ENCODE measurements around the gene PDS5B. TPM values are rescaled to one million over a fixed set of nuclear protein-coding genes. Genes with fewer than 3 reads are reported as not detected.

Gene PDS5B
- total RNA-seq, 1 experiment from 2014 or later, result 95.5 TPM

DNA sequence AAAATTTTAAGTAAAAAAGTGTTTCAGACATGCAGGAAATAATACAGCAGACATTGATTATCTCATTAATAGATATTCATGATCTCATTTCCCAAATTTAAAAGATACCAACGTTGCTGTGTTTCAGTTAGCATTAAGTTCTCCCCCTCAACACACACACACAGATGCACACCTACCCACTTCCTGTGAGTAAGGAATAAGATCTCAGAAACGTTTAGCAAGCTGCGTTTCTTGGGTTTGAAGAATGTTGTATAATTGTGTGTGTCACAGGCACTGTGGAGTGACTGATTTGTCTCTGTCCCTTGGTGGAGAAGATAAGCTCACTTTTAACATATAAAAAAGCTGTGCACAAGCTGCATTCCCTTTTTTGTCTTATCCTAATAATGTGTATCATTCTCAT is 196.8 kb downstream of the PDS5B start:
- Histone ChIP-seq H3K4me1 (ENCODE audit: insufficient read depth, low read length, poor library complexity, severe bottlenecking) (peaks cover 8% of the 10 kb centered on the region), H3K4me3 (ENCODE audit: low read depth, low read length, poor library complexity, severe bottlenecking) (no peak overlapping the region), H3K9me3 (ENCODE audit: low read depth, low read length, poor library complexity, severe bottlenecking) (no peaks in the 10 kb centered on the region), H3K27me3 (replicated peaks; ENCODE audit: insufficient read depth, low read depth, low read length, poor library complexity) (no peaks in the 10 kb centered on the region), H3K27ac (ENCODE audit: low read depth, low read length, poor library complexity, severe bottlenecking) (no peak overlapping the region), H3K36me3 (ENCODE audit: insufficient read depth, low read length, poor library complexity, severe bottlenecking) (peaks cover 21% of the 10 kb centered on the region)
- intact Hi-C loops (cut with micrococcal nuclease; ENCODE audit: unreplicated experiment), result no loop called here
- DNase-seq (ENCODE audit: low spot score), result peak; percentile 29
- TF ChIP-seq, protein P1, sequence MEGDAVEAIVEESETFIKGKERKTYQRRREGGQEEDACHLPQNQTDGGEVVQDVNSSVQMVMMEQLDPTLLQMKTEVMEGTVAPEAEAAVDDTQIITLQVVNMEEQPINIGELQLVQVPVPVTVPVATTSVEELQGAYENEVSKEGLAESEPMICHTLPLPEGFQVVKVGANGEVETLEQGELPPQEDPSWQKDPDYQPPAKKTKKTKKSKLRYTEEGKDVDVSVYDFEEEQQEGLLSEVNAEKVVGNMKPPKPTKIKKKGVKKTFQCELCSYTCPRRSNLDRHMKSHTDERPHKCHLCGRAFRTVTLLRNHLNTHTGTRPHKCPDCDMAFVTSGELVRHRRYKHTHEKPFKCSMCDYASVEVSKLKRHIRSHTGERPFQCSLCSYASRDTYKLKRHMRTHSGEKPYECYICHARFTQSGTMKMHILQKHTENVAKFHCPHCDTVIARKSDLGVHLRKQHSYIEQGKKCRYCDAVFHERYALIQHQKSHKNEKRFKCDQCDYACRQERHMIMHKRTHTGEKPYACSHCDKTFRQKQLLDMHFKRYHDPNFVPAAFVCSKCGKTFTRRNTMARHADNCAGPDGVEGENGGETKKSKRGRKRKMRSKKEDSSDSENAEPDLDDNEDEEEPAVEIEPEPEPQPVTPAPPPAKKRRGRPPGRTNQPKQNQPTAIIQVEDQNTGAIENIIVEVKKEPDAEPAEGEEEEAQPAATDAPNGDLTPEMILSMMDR (conservative IDR thresholded peaks at IDR 0.05; ENCODE audit: low read depth, low read length), result no peak
- no peak for TF ChIP-seq EZH2 (IDR thresholded peaks at IDR 0.05; ENCODE audit: borderline replicate concordance, low read depth, low read length, poor library complexity, severe bottlenecking)
- POLR2A ChIA-PET (ENCODE audit: low non-redundant PET), result no interaction called here
- BruUV-seq (replicated peaks), result no TSS peak
- CTCF ChIA-PET, result no interaction called here

DNA sequence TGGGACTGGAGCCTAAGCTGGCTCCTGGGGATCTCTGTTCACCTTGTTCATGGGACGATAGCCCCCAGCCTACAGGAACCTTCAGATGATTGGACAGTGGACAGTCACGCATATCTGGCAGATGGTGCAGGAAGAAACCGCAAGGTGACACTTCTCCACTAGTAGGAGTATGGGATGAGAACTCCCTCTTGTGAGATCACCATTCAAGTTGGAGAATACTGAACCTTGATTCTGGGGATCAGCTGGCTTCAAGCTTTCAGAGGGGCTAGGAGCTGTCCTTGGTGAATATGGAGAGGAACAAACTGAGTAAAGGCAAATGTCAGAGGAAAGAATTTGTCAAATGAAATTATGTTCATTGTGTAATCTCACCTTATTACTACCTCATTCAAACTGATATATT is 204.5 kb downstream of the PDS5B start:
- Histone ChIP-seq H3K9me3 (ENCODE audit: low read depth, low read length, poor library complexity, severe bottlenecking) (no peaks in the 10 kb centered on the region), H3K4me1 (ENCODE audit: insufficient read depth, low read length, poor library complexity, severe bottlenecking) (no peaks in the 10 kb centered on the region), H3K4me3 (ENCODE audit: low read depth, low read length, poor library complexity, severe bottlenecking) (no peak overlapping the region), H3K36me3 (ENCODE audit: insufficient read depth, low read length, poor library complexity, severe bottlenecking) (no peaks in the 10 kb centered on the region), H3K27ac (ENCODE audit: low read depth, low read length, poor library complexity, severe bottlenecking) (no peak overlapping the region), H3K27me3 (replicated peaks; ENCODE audit: insufficient read depth, low read depth, low read length, poor library complexity) (no peaks in the 10 kb centered on the region)
- no peak for TF ChIP-seq EZH2 (IDR thresholded peaks at IDR 0.05; ENCODE audit: borderline replicate concordance, low read depth, low read length, poor library complexity, severe bottlenecking)
- TF ChIP-seq, protein P1 (conservative IDR thresholded peaks at IDR 0.05; ENCODE audit: low read depth, low read length), result peak; percentile 34; the same call in 1 of the 2 replicates
- DNase-seq (ENCODE audit: low spot score), result peak; percentile 28
- CTCF ChIA-PET, result no interaction called here
- intact Hi-C loops (cut with micrococcal nuclease; ENCODE audit: unreplicated experiment), result no loop called here
- POLR2A ChIA-PET (ENCODE audit: low non-redundant PET), result no interaction called here
- no TSS peak for BruUV-seq (replicated peaks)

- BruUV-seq (replicated peaks), result no TSS peak
- Histone ChIP-seq H3K9me3 (ENCODE audit: low read depth, low read length, poor library complexity, severe bottlenecking) (no peaks in the 10 kb centered on the region), H3K27me3 (replicated peaks; ENCODE audit: insufficient read depth, low read depth, low read length, poor library complexity) (no peaks in the 10 kb centered on the region), H3K4me3 (ENCODE audit: low read depth, low read length, poor library complexity, severe bottlenecking) (no peak overlapping the region), H3K4me1 (ENCODE audit: insufficient read depth, low read length, poor library complexity, severe bottlenecking) (no peaks in the 10 kb centered on the region), H3K36me3 (ENCODE audit: insufficient read depth, low read length, poor library complexity, severe bottlenecking) (no peaks in the 10 kb centered on the region), H3K27ac (ENCODE audit: low read depth, low read length, poor library complexity, severe bottlenecking) (no peak overlapping the region)
- no peak for TF ChIP-seq EZH2 (IDR thresholded peaks at IDR 0.05; ENCODE audit: borderline replicate concordance, low read depth, low read length, poor library complexity, severe bottlenecking)
- TF ChIP-seq, protein P1 (conservative IDR thresholded peaks at IDR 0.05; ENCODE audit: low read depth, low read length), result no peak
- POLR2A ChIA-PET (ENCODE audit: low non-redundant PET), result interaction anchor here (0.6 kb wide), 1 partner anchor 882 kb away, joined by 6 read pairs; no protein-coding TSS in a partner anchor
- intact Hi-C loops (cut with micrococcal nuclease; ENCODE audit: unreplicated experiment), result no loop called here
- CTCF ChIA-PET, result no interaction called here
- no peak for DNase-seq (ENCODE audit: low spot score)
These were observed 205.4 kb downstream of the PDS5B start for GRCh38 chr13:32791545-32792172.
